Measurements from ENCODE around the gene SULT2B1.

Gene SULT2B1

GRCh38 chr19:48636859-48637448 lies 85.0 kb downstream of the SULT2B1 start, which contains the start of gene DBP:
TSS of gene DBP (minus strand) at chr19:48637379. CDS start at chr19:48636994, 385 bp downstream.
- no peak for DNase-seq

- peak; percentile 100 for DNase-seq
Measured at GRCh38 chr19:48637449-48637947, 85.5 kb downstream of the SULT2B1 start.

GRCh38 chr19:48637948-48638830 lies 86.2 kb downstream of the SULT2B1 start:
- peak; percentile 98 for DNase-seq

- no peak for DNase-seq
Measured at GRCh38 chr19:48638831-48639381, 86.9 kb downstream of the SULT2B1 start.

- DNase-seq = no peak
Measured at GRCh38 chr19:48639483-48640375, 87.8 kb downstream of the SULT2B1 start.

GRCh38 chr19:48641850-48642249 lies 89.9 kb downstream of the SULT2B1 start:
- DNase-seq = no peak

- DNase-seq = no peak
Measured at GRCh38 chr19:48642862-48643261, 90.9 kb downstream of the SULT2B1 start.

- DNase-seq = no peak
Measured at GRCh38 chr19:48644355-48644754, 92.4 kb downstream of the SULT2B1 start.

GRCh38 chr19:48644839-48645619 lies 93.1 kb downstream of the SULT2B1 start:
- peak; percentile 93 for DNase-seq

- DNase-seq = no peak
Measured at GRCh38 chr19:48645620-48646000, 93.6 kb downstream of the SULT2B1 start.

GRCh38 chr19:48646001-48646721 lies 94.2 kb downstream of the SULT2B1 start, which contains the start of gene CA11:
TSS of gene CA11 (minus strand) at chr19:48646187. CDS start at chr19:48645632, 555 bp downstream.
- peak; percentile 98 for DNase-seq

- DNase-seq = no peak
Measured at GRCh38 chr19:48646722-48647216, 94.8 kb downstream of the SULT2B1 start.

GRCh38 chr19:48648134-48648533 lies 96.2 kb downstream of the SULT2B1 start:
- no peak for DNase-seq

Data from eye (tissue), 1 donor.